Chondrocyte (in vitro differentiated cells): Measurements from ENCODE around the gene EIF4A3. TPM values are rescaled to one million over a fixed set of nuclear protein-coding genes. Genes with fewer than 3 reads are reported as not detected.

Source experiments
- DNase-seq: peaks from one replicate; pipeline ENCODE4 v3.0.0; 2021; ENCODE audit warnings: mixed read lengths, low spot score
- H3K27ac Mint-ChIP-seq: one replicate; pipeline ENCODE4 v1.8.0; 2021; ENCODE audit warnings: mild to moderate bottlenecking, moderate library complexity, mixed read lengths; ENCODE audit not compliant: unreplicated experiment
- H3K27me3 Mint-ChIP-seq: 2 replicates; pipeline ENCODE4 v1.8.0; 2021; ENCODE audit warnings: low read depth, mixed read lengths
- H3K36me3 Mint-ChIP-seq: 2 replicates; pipeline ENCODE4 v1.8.0; 2021; ENCODE audit warnings: low read depth, mixed read lengths
- H3K4me1 Mint-ChIP-seq: 2 replicates; pipeline ENCODE4 v1.8.0; 2021; ENCODE audit warnings: low read depth, mild to moderate bottlenecking, mixed read lengths
- H3K4me3 Mint-ChIP-seq: one replicate; pipeline ENCODE4 v1.8.0; 2021; ENCODE audit warnings: mild to moderate bottlenecking, moderate library complexity, mixed read lengths; ENCODE audit not compliant: unreplicated experiment
- H3K9me3 Mint-ChIP-seq: 2 replicates; pipeline ENCODE4 v1.8.0; 2021; ENCODE audit warnings: low read depth, mixed read lengths
- total RNA-seq: library from RNA; stranded (reverse); gene quantifications from 3 replicates; pipeline ENCODE4 v1.2.1, GENCODE V29; 2021
- TF ChIP-seq, protein P1 (sequence below): fragments of 200-600 bp; sonication (generic); IDR thresholded peaks from 2 replicates; pipeline ENCODE4 v1.5.0; 2021; ENCODE audit warnings: antibody characterized with exemption, mild to moderate bottlenecking, moderate library complexity

EIF4A3 gene
- total RNA-seq, 1 donor from 2014 or later = 64.0 TPM

DNA sequence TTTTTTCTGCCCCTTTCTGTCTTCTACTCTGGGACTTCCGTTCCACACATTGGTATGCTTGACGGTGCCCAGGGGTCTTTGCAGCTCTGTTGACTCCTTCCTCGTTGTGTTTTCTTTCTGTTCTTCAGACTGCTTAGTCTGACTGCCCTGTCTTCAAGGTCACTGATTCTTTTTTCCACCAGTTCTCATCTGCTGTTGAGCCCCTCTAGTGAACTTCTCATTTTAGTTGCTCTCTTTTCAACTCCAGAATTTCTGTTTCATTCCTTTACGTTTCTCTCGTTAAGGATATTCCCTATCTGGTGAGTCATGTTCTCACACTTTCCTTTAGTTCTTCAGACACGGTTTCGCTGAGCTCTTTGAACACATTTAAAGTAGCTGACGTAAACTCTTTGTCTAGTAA lies 31.8 kb downstream of the EIF4A3 start:
- H3K4me3 Mint-ChIP-seq = no peak overlapping the region
- no peak overlapping the region for H3K27ac Mint-ChIP-seq
- TF ChIP-seq, protein P1, sequence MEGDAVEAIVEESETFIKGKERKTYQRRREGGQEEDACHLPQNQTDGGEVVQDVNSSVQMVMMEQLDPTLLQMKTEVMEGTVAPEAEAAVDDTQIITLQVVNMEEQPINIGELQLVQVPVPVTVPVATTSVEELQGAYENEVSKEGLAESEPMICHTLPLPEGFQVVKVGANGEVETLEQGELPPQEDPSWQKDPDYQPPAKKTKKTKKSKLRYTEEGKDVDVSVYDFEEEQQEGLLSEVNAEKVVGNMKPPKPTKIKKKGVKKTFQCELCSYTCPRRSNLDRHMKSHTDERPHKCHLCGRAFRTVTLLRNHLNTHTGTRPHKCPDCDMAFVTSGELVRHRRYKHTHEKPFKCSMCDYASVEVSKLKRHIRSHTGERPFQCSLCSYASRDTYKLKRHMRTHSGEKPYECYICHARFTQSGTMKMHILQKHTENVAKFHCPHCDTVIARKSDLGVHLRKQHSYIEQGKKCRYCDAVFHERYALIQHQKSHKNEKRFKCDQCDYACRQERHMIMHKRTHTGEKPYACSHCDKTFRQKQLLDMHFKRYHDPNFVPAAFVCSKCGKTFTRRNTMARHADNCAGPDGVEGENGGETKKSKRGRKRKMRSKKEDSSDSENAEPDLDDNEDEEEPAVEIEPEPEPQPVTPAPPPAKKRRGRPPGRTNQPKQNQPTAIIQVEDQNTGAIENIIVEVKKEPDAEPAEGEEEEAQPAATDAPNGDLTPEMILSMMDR = no peak
- DNase-seq = no peak
- peaks cover 2% of the 10 kb centered on the region for H3K36me3 Mint-ChIP-seq
- H3K27me3 Mint-ChIP-seq = no peaks in the 10 kb centered on the region
- no peaks in the 10 kb centered on the region for H3K4me1 Mint-ChIP-seq
- H3K9me3 Mint-ChIP-seq = peaks cover 14% of the 10 kb centered on the region

DNA sequence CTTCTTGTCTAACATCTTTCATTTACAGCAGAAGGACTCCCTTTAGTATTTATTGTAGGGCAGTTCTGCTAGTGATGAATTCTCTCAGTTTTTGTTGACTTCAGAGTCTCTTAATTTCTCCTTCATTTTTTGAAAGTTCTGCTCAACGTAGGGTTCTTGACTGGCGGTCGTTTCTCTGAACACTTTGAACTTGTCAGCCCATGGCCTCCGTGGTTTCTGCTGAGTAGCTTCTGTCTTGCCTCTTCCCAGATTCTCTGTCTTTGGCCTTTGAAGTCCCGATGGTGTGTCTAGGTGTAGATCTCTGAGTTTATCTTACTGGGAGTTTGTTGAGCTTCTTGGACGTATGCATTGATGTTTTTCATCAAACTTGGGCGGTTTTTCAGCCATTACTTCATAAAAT lies 32.2 kb downstream of the EIF4A3 start:
- DNase-seq = no peak
- no peak overlapping the region for H3K4me3 Mint-ChIP-seq

DNA sequence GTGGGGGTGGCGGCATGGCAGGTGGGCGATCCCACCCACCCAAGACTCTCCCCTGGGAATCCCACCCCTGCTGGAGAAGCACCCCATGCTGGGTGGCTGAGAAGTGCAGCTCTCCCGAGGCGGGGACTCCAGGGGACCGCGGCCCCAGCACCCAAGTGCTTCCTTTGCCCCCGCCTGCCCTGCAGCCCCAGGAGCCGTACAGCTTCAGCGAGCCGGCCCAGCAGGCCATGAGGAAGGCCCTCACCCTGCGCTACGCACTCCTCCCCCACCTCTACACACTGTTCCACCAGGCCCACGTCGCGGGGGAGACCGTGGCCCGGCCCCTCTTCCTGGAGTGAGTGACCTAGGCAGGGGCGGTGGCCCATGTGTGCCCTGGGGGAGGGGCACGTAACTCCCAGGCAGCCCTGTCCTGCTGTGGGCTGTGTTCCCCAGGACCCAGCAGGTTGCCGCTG lies 33.9 kb downstream of the EIF4A3 start:
- Mint-ChIP-seq H3K27ac (no peak overlapping the region), H3K36me3 (peaks cover 2% of the 10 kb centered on the region), H3K27me3 (no peaks in the 10 kb centered on the region), H3K4me1 (no peaks in the 10 kb centered on the region), H3K4me3 (no peak overlapping the region), H3K9me3 (peaks cover 14% of the 10 kb centered on the region)
- TF ChIP-seq, protein P1 = no peak
- no peak for DNase-seq

More for the DNA sequence above, 32.2 kb downstream of the EIF4A3 start:
- Mint-ChIP-seq H3K9me3 (peaks cover 14% of the 10 kb centered on the region), H3K27ac (no peak overlapping the region), H3K36me3 (peaks cover 2% of the 10 kb centered on the region), H3K27me3 (no peaks in the 10 kb centered on the region), H3K4me1 (no peaks in the 10 kb centered on the region)
- TF ChIP-seq, protein P1 = no peak

DNA sequence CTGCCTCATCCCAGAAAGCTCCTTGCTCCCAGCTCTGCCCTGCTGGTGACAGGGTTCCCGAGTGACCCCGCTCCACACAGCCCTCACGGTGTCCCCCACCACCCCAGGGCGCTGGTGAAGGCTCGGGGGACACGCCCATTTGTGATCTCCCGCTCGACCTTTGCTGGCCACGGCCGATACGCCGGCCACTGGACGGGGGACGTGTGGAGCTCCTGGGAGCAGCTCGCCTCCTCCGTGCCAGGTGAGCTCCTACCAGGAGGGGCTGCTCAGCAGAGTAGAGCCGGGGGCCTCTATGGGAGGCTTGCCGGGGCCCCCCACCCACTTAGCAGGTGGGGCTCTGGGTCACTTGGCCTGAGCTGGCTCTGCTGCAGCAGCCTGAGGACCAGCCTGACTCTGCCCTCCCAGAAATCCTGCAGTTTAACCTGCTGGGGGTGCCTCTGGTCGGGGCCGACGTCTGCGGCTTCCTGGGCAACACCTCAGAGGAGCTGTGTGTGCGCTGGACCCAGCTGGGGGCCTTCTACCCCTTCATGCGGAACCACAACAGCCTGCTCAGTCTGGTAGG lies 34.4 kb downstream of the EIF4A3 start:
- Mint-ChIP-seq H3K4me1 (no peaks in the 10 kb centered on the region), H3K9me3 (peaks cover 14% of the 10 kb centered on the region), H3K36me3 (peaks cover 2% of the 10 kb centered on the region)

DNA sequence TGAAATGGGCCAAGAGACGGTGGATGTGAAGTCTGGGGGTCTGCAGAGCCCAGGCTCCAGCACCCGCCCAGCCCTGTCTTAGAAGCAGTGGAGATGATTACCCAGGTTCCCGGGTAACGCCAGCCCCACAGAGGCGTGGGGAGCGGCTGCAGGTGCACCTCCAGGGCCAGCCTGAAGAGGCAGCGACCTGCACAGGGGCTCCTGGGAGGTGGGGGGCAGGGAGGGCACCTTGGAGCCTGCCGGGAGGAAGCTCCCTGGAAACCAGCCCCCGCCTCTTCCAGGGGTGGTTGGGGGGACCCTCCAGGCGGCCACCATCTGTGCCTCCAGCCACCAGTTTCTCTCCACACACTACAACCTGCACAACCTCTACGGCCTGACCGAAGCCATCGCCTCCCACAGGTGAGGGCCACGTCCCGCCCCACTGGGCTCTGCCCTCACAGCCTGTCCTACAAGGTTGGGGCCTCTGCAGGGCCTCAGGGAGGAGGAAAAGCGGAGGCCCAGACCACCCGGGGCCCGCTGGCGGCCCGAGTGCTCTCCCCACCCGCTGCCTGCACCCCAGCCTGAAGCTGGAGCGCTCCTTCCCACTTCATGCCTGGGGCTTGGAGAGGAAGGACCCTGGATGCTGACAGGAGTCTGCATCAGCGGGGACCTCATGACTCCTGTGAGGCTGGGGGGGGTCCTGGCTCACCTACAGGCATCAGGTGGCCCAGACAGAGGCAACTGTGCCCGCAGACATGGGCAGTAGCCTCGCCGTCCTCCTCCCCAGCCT lies 35.0 kb downstream of the EIF4A3 start:
- Mint-ChIP-seq H3K36me3 (peaks cover 2% of the 10 kb centered on the region), H3K27ac (no peak overlapping the region), H3K9me3 (peaks cover 14% of the 10 kb centered on the region), H3K4me3 (no peak overlapping the region), H3K4me1 (no peaks in the 10 kb centered on the region), H3K27me3 (no peaks in the 10 kb centered on the region)
- no peak for DNase-seq
- TF ChIP-seq, protein P1 = no peak

More for the DNA sequence above, 34.4 kb downstream of the EIF4A3 start:
- Mint-ChIP-seq H3K27me3 (no peaks in the 10 kb centered on the region), H3K27ac (no peak overlapping the region), H3K4me3 (no peak overlapping the region)
- no peak for DNase-seq
- TF ChIP-seq, protein P1 = no peak
